HG03354 (cell line): Measurements from ENCODE around the gene ATOH8.

ENCODE experiments used
- ATAC-seq: cut with Tn5 transposase; IDR thresholded peaks from one replicate; pipeline ENCODE4 v1.9.1; 2021; ENCODE audit warnings: mild to moderate bottlenecking; ENCODE audit not compliant: unreplicated experiment, poor library complexity, severe bottlenecking

ATOH8 gene

DNA sequence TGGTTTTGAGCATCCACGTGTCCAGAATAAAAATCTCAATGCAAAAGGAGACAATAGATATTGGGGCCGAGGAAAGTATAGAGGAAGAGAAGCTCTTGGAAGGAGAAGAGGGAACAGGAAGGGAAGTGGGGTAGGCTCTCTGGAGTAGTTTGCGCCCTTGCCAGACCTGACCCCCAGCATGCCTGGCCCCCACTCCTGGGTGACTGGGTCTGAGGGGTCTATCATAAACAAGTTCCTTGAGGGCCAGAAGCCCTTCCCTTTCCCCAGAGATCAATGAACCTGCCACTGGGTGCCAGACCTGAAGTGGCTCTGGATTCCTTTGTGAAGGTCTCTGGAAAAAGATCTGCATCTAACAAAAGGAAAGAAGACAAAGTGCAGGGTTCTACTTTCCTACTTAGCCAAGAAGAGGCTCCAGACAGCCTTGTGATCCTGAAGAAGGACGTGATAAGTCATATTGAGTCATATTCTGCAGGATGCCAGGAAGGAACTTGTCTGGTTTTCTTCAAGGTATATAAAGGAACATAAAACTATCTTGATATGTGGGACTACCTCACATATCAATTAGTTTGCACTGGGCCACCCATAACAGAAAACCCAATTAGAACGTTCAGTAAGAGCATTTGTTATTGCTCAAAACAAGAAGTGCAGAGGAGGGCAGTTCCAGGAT is 18.7 kb upstream of the ATOH8 start:
- no peak for ATAC-seq

DNA sequence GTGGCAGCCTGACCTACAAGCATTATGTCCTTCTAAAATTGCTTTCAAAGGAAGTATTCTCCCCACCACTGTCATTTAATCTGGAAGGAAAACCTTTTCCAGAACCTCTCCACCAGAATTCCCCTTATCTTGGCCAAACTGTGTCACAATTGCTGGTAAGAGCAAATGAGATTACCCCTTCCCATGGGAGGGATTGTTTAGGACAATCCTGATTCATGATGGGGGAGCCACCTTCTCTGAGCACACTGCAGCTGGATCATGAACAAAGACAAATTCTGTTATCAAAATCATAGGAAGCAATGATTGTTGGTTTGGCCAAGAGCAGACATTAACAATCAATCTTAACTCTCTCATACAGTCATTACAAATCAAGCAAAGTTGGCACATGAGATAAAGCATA is 18.1 kb upstream of the ATOH8 start:
- no peak for ATAC-seq

DNA sequence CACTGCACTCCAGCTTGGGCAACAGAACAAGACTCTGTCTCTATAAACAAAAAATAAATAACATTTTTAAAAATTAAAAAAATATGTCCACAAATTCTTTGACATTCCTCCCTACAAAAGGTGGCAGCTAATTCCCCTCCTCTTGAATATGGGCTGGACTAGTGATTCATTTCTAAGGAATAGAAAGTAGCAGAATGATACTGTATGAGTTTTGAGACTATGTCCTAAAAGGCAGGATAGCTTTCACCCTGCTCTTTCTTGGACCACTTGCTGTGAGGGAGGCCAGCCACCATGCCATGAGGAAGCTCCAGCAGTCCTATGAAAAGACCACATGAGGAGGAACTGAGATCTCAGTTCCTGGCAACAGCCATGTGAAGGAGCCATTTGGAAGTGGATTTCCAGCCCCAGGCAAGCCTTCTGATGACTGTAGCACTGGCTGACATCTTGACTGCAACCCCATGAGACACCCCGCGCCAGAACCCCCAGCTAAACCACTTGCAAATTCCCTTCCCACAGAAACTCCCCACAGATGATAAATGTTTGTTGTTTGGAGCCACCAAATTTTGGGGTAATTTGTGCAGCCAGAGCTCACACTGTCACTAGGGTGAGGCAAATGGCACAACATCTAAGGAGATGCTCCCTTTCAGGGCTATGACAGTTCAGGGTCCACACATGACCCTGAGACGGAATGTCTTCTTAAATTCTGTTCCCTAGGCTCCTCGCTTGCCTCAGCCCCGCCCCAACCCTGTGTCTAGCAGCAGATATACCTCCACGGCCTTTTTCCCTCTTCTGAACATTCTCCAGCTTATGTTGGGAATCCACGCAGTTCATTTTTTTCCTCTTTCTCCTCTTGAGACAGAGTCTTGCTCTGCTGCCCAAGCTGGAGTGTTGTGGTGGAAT is 17.1 kb upstream of the ATOH8 start:
- ATAC-seq: no peak

DNA sequence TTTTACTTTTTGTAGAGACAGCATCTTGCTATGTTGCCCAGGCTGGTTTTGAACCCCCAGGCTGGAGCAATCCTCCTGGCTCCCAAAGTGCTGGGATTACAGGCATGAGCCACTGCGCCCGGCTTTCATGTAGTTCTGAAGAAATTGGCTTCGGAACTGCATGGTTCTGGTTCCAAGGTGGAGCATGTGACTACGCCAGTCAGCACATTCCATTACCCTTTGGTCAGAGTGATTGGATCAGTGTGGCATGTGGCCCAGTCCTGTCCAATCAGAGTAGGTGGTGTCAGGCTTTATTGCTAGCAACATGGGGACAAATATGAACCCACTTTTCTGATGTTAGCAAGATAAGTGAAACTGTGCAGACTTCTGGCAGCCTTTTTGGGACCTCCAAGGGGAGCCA is 16.3 kb upstream of the ATOH8 start:
- no peak for ATAC-seq

DNA sequence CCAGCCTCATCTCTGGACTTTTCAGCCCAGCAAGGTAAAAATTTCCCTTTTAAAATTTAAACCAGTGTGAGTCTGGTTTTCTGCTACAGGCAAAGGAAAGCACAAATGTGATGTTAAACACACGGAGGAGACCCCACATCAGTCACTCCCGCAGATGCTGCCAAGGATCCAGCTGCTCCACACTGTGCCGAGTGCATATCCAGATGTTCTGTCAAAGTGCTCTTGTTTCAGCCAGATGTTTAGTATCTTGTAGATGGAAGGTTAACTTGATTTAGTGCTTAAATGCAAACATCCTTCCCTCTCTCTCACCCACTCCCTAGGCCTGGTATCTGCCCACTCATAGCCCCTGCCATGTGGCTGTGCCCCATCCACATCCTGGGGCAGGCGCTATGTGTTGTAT is 15.8 kb upstream of the ATOH8 start:
- no peak for ATAC-seq

DNA sequence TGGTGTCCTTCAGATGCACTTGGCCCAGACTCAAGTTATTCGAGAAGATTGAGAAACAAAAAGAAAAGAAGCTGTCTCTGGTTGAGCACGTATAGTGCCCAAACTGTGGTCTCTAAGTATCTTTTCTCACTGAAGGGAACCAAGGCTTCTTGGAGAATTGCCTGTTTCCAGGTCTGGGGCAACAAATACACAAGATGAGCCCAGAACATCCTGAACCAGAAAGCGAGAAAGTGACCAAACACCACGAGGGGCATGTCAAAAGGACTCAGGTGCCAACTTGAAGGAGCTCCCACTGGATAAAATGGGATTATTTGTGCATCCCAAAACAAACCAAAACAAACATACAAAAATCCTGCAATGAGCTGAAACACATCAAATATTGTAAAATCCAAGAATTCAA is 13.6 kb upstream of the ATOH8 start:
- no peak for ATAC-seq

DNA sequence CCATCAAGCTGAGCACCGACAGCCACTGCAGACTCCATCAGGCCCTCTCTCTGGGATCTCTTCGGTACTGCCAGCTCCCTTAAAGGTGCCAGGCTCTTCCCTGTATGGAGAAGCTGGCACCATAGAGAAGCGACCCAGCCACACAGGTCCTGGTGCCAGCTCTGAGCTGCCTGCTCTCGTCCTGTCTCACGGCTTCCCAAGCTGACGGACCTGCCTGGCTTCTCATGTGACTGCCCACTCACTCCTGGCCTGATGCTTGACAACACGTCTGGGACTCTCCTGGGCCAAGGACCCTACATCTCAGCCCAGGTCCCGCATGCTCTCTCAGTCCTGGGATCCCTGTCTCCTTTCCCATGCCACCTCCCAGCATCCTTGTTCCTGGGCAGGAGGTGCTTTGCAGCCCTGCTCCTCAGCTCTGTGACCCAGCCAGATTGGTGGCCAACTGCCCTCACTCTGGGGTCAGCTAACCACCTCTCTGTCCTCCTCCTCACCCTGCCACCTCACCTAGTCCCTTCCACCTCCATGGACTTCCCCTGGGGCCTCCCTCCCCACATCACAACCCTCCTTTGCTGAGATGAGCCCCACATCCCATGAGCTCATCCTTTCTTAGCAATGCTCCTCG is 12.5 kb upstream of the ATOH8 start:
- ATAC-seq: no peak

DNA sequence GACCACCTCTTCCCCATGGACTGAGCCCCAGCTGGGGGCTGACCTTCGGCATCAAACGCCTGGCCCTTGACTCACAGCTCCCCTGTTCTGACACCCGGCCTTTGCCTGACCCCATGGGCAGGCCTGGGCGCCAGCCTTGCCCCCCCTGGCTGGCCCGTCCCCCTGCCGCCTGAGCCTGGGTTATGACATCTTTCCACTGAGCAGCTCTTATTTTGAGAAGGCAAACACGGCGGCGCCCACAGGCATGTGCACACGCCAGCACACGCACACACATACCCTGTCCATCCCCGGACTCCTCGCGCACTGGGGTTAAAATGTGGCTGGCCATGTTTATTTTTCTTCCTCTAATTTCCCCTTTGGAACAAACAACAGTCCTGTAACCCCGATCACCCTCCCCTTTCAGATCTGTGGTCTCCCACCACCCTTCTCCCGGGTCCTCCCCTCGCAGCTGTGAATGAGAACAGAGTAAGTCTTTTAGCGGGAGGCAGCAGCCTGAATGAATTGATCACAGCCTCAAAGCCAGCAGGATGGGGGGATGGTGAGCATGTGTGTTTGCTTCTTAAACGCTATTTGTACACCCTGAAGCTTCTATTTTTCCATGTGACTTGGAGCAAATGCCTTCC is 11.8 kb upstream of the ATOH8 start:
- no peak for ATAC-seq

DNA sequence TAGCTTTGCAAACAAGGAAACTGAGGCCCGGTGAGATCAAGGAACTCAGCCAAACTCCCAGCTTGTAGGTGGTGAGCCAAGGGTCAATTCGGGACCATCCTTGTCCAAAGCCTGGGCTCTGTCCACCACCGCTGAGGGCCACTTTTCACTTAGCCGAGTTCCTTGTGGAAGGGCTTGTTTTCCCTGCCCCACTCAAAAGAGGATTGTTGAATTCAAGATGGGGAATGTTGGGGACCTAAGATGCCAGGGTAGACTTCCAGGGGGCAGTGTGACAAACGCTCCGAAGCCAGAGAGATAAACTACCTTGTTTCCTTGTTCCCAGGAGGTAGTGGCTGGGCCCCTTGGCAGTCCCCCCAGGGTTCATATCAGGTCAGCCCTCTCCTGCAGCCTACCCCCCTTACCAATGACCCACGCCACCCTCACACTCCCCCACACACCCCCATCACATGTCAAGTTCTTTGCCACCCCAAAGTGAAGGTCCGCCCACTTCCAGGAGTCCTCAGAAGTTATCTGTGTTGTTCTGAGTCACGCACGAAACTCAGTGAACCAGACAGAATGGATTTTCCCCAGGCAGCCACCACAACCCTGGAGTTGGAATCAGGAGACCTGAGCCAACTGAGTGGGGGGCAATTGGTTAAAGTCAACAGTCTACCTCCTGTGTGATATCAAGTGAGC is 10.3 kb upstream of the ATOH8 start:
- no peak for ATAC-seq

DNA sequence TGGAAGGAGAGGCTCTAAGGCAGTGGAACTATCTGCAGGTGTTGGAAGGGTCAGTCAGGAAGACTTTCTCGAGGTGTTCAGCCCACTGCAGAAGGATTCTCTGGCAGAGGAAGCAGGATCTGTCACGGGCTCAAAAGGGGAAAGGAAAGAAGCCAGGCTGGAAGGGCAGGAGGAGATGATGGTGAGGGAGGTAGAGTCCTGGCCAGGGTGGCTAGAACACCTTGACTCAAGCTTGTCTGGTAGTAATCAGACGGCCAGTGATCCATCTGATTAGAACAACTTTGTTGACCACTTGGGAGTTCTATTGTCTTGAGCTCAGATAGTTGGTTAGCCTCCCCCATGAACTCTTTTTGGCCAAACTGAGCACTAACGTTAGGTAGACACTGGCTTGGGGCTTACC is 9.7 kb upstream of the ATOH8 start:
- ATAC-seq: no peak

DNA sequence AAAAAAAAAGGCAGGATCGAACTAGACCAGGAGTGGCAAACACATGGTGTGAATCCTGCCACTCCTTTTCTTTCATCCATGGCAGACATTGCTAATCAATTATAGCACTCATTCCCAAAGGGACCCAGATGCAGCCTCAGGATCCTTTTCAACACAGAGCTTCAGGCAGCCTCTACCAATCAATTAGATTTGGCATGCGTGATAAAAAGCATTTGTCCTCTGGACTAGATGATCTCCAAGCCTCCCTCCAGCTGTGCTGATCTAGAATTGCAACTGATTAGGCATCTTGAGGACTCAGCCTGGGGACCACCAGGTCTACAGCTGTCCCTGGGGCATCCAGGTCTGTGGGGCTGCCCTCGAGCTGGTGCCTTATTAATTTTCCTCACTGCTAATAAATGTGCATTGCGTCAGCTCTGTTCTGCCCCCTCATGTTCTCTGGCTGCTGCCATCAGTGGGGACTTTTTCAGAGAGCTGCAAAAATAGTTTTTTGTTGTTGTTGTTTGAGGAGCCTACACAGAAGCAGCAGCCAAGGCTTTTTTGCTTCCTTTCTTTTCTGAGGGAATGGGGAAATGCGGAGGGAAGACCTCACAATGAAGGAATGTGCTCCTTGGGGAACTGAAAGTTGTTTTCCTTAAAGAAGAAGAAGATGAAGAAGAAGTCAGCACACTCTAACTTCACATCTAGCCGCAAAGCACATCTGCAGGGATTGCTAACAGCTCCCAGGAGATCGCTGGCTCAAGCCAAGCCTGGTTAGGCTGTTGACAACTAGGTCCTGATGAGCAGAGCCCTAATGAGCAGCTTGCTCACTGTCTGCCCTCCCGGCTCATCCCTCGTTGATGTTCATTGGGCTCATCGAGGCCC is 8.8 kb upstream of the ATOH8 start:
- ATAC-seq: no peak

DNA sequence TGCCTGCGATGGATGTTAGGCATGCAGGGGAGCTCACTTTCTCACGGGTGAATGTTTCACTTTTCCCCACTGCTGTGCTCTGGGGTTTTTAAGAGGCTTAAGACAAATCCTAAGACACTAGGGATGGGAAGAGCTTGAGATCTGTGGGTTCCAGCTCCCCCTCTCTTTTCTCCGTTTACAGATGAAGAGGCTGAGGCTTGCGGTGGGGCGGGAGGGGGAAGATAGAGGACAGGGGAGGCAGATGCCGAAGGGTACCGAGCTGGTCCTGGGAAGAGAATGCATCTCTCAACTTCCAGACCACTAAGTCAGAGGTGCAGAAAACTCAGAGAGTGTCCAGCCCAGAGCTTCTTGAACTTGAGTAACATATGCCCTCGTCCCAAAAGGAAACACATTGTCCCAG is 8.2 kb upstream of the ATOH8 start:
- ATAC-seq: no peak

DNA sequence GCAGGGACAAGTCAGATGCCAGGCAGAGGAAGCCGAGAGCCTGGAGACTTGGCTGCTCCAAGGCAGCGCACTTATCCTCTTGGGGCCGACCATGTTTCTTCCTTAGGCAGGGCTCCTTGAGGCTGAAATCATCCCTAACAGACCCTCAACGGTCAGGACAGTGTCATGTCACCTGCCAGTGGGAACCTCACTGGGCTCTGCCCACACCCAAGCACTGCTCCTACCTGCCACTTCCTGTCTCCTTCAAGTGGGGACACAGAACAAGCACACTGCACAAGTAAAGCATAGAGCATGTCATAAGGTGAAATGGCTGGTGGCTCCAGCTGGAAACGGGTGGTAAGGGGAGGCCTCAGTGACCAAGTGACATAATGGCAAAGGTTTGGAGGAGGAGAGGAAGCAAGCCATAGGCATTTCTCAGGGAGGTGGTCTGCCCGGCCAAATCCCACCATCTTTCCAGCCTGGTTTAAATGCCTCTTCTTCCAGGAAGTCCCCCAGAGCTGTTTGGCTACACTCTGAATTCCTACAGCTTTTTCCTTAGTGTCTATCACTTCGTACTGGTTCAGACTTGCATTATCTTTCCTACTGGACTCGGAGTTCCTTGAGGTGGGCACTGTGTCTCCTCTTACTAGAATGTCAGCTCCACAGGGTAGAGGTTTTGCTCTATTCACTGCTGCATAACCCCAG is 7.3 kb upstream of the ATOH8 start:
- ATAC-seq: no peak

DNA sequence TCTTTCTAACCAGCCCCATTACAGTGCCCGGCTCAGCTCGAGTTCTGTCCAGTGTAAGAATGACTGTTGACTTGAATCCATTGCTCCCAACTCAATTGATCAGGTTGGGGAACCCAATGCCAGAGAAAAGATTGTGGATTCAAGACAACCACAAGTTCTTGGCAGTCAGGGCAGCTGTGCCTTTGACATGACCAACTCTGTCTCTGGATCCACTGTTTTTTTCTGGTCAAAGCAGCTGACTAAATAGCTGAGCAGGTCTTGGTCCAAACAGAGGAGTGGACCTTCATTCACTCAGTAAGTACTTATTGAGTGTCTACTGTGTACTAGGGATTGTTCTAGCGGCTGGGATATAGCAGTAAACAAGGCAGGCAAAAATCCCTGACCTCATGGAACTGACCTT is 6.3 kb upstream of the ATOH8 start:
- no peak for ATAC-seq

DNA sequence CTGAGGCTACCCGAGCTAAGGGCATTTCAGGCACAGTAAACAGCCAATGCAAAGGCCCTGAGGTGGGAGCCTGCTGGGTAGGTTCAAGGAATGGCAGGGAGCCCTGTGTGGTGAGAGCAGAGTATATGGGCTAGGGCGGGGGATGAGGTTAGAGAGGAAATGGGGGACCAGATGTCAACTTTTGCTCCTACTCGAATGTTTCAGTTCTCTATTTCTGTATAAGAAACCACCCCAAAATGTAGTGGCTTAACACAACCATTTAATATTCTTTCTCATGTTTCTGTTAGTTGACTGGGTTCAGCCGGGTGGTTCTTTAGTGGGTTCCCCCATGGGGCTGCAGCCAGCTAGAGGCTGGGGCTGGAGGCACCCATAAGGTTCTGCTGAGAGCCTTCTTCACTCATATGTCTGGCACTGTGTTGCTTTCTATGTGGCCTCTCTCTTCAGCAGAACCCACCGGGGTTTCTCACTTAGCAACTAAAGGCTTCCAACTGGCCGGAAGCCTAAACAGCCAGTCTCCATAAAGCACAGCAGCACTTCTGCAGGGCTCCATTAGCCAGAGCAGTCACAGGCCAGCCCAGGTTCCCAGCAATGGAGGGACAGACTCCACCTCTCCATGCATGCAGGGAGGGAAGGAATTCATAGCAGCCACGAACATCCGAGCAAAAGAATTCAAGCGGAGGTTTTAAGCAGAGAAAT is 5.6 kb upstream of the ATOH8 start:
- ATAC-seq: peak; percentile 76

DNA sequence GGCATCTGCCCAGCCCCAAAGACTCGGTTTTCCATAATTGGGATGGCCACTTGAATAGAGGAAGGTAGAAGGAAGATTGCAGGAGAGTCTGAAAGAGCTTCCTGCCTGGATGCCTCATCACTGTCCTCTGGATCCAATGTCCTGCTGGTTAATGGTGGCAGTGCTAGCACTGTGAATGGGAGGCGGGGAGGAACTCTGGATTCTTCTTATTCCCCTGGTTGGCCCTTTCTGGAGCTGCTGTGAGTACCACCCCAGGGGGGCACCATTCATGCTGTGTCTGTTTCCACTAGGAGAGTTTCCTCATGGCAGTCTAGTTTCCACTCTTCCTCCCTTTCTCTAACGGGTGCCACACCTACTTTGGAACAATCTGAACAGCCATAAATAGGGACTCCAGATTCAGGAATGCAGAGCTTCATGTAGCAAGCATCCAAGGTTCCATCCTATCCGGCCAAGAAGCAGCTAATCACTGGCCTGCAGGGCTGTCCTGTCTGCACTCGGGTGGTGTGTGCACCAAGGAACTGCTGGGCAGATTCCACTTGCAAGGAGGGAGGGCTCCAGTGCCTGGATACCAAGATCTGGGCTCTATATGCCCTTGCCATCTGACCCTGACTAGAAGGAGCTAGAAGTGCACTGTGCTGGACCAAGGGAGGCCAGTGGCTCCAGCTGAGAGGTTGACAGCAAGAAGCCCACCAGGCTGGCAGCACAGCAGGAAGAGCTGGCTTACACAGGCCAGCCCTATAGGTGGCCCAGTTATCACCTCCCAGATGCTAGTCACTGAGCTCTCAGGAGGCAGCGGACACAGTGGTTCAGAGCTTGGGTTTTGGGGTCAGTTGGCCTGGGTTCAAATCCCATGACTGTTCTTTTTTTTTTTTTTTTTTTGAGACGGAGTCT is 4.6 kb upstream of the ATOH8 start:
- ATAC-seq: no peak
